Testis (tissue), 3 donors: ENCODE measurements around the gene SSBP2. TPM values are rescaled to one million over a fixed set of nuclear protein-coding genes. Genes with fewer than 3 reads are reported as not detected.

Source experiments
- DNase-seq: peaks from one replicate; pipeline ENCODE4 v3.0.0-alpha.2; 2019
- H3K27ac ChIP-seq, 2 donors: fragments of 200-600 bp; sonication (generic); one replicate each; pipeline ENCODE4 v1.5.1; 2019
- H3K27me3 ChIP-seq: fragments of 200-600 bp; sonication (generic); one replicate; pipeline ENCODE4 v1.5.1; 2019
- H3K36me3 ChIP-seq: fragments of 200-600 bp; sonication (generic); one replicate; pipeline ENCODE4 v1.5.1; 2017; ENCODE audit warnings: low read depth; ENCODE audit errors: missing control alignments
- H3K4me1 ChIP-seq: fragments of 200-600 bp; sonication (generic); one replicate; pipeline ENCODE4 v1.5.1; 2019
- H3K4me3 ChIP-seq, 2 donors: fragments of 200-600 bp; sonication (generic); one replicate each; pipeline ENCODE4 v1.5.1; 2017 to 2019
- H3K9me3 ChIP-seq: fragments of 200-600 bp; sonication (generic); one replicate; pipeline ENCODE4 v1.5.1; 2017
- CTCF ChIP-seq, 3 experiments: fragments of 450-650 bp in 2 of 3; fragments of 200-600 bp in 1 of 3; sonication (generic) in 1 of 3; IDR thresholded peaks; one replicate each; pipeline ENCODE4 v1.5.1; 2016 to 2019; ENCODE audit warnings: antibody characterized with exemption in 3 of 3, mild to moderate bottlenecking in 2 of 3, moderate library complexity in 1 of 3
- POLR2A ChIP-seq: fragments of 450-650 bp; IDR thresholded peaks from one replicate; pipeline ENCODE4 v1.6.1; 2017; ENCODE audit warnings: antibody characterized with exemption, mild to moderate bottlenecking, moderate library complexity
- WGBS, 2 donors: methylation state at CpG; one replicate each; pipeline ENCODE4 v1.1.5; 2018; 5-methylcytosine and 5-hydroxymethylcytosine counted together
- intact Hi-C: fragments of 100-400 bp; cut with DNase I; formaldehyde crosslinking; loops from one replicate; pipeline ENCODE4 v1.15.1; 2023; ENCODE audit warnings: low total_unique reads
- polyA plus RNA-seq: library from polyadenylated mRNA; stranded (reverse); fragments of 350-450 nt; fragmentation: Illumina TruSeq; extraction: RNeasy Lipid Tissue Mini Kit (QIAGEN cat#74804); gene quantifications from one replicate; pipeline ENCODE4 v1.2.3, GENCODE V29; 2014; ENCODE audit warnings: low read depth, low replicate concordance; ENCODE audit not compliant: insufficient read depth
- total RNA-seq, 2 donors: library from RNA; depleted of rRNA; stranded (reverse); fragments of >200 nt; gene quantifications; one replicate each; pipeline ENCODE4 v1.2.3, GENCODE V29; 2016

SSBP2 gene
- total and polyA plus RNA-seq, 3 donors from 2014 or later: 17.5 to 27.6 (median 22.7) TPM

GRCh38 chr5:81638471-81638870 is 112.4 kb downstream of the SSBP2 start:
- intact Hi-C loops: no loop called here
- H3K27me3 ChIP-seq: no peaks in the 10 kb centered on the region
- WGBS, 2 donors: 88 to 95% methylated on average over 1 of the region's 1 CpG
- H3K9me3 ChIP-seq: no peaks in the 10 kb centered on the region
- no peak for DNase-seq
- H3K27ac ChIP-seq: no peak overlapping the region
- no peaks in the 10 kb centered on the region for H3K36me3 ChIP-seq
- no peak for TF ChIP-seq CTCF (IDR thresholded peaks at IDR 0.05)
- TF ChIP-seq POLR2A: no peak
- no peak overlapping the region for H3K4me3 ChIP-seq
- H3K4me1 ChIP-seq: no peaks in the 10 kb centered on the region

GRCh38 chr5:81633891-81634290 is 117.0 kb downstream of the SSBP2 start:
- intact Hi-C loops: no loop called here
- Histone ChIP-seq H3K4me1 (no peaks in the 10 kb centered on the region), H3K27me3 (no peaks in the 10 kb centered on the region), H3K4me3 (no peak overlapping the region), H3K9me3 (no peaks in the 10 kb centered on the region), H3K27ac (no peak overlapping the region), H3K36me3 (no peaks in the 10 kb centered on the region)
- TF ChIP-seq CTCF (IDR thresholded peaks at IDR 0.05) (no peak), POLR2A (no peak)
- 89 to 90% methylated on average over 4 of the region's 4 CpGs for WGBS, 2 donors
- no peak for DNase-seq

DNA sequence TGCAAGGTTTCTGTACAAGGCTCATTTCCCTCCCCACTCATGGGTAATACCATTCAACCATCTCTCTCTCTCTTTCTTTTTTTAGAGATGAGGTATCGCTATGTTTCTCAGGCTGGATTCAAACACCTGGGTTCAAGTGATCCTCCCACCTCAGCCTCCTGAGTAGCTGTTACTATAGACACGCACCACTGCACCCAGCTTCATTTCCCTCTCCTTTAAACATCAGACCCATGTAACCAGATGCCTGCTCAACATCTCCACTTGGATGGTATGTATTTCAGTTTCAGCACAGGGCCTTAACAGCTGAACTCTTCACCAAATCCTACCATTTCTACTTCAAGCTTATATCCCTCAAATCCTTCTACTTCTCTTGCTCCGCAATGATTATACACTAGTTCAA is 117.4 kb downstream of the SSBP2 start:
- intact Hi-C loops: no loop called here
- Histone ChIP-seq H3K27me3 (no peaks in the 10 kb centered on the region), H3K27ac (no peak overlapping the region), H3K4me1 (no peaks in the 10 kb centered on the region), H3K4me3 (no peak overlapping the region), H3K36me3 (no peaks in the 10 kb centered on the region), H3K9me3 (no peaks in the 10 kb centered on the region)
- TF ChIP-seq POLR2A (no peak), CTCF (IDR thresholded peaks at IDR 0.05) (no peak)
- WGBS, 2 donors: 97 to 100% methylated on average over 3 of the region's 3 CpGs
- no peak for DNase-seq

- H3K4me3 ChIP-seq: no peak overlapping the region
- no peaks in the 10 kb centered on the region for H3K27me3 ChIP-seq
- intact Hi-C loops: no loop called here
- no peak overlapping the region for H3K27ac ChIP-seq
- no peak for DNase-seq
- no peaks in the 10 kb centered on the region for H3K9me3 ChIP-seq
- no peak for TF ChIP-seq CTCF (IDR thresholded peaks at IDR 0.05)
- no peak for TF ChIP-seq POLR2A
- no peaks in the 10 kb centered on the region for H3K36me3 ChIP-seq
- H3K4me1 ChIP-seq: no peaks in the 10 kb centered on the region
Measured at GRCh38 chr5:81632679-81633078, 118.2 kb downstream of the SSBP2 start.

DNA sequence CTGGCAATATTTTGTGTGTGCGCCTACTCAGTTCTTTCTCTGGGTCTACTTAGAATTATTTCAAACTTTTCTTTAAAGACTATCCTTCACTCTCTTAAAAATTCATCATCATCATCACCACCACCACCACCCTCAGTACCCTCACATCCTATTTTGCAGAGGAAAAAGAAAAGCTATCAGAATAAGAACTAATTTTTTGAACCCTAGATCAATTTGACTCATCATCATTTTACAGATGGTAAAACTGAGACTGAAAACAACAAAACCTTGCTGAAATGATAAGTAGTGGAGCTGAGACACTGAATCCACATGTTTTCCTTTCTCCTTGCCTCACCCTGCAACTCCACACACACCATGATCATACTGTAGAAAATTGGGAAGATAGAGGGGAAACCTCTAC is 119.3 kb downstream of the SSBP2 start:
- Histone ChIP-seq H3K9me3 (no peaks in the 10 kb centered on the region), H3K36me3 (no peaks in the 10 kb centered on the region), H3K27ac (no peak overlapping the region), H3K4me3 (no peak overlapping the region), H3K4me1 (no peaks in the 10 kb centered on the region), H3K27me3 (no peaks in the 10 kb centered on the region)
- intact Hi-C loops: no loop called here
- TF ChIP-seq CTCF (IDR thresholded peaks at IDR 0.05) (no peak), POLR2A (no peak)
- WGBS, 2 donors: 74 to 94% methylated on average over 1 of the region's 1 CpG
- DNase-seq: no peak
